Neural progenitor cell (in vitro differentiated cells): ENCODE measurements around the gene ZNF519. TPM values are rescaled to one million over a fixed set of nuclear protein-coding genes. Genes with fewer than 3 reads are reported as not detected.

Experiments used
- DNase-seq: peaks from one replicate; pipeline ENCODE4 v3.0.0-alpha.2; 2016; ENCODE audit warnings: low spot score
- H2AFZ ChIP-seq: fragments of 200-600 bp; sonication (generic); replicated peaks from 2 replicates; pipeline ENCODE4 v1.6.1; 2016; ENCODE audit warnings: antibody characterized with exemption
- H3F3A ChIP-seq: fragments of 200-600 bp; sonication (generic); 2 replicates; pipeline ENCODE4 v1.6.1; 2016; ENCODE audit warnings: antibody characterized with exemption, low read depth
- H3K27ac ChIP-seq: fragments of 200-600 bp; sonication (generic); 2 replicates; pipeline ENCODE4 v1.5.1; 2016; ENCODE audit warnings: mild to moderate bottlenecking
- H3K27me3 ChIP-seq: fragments of 200-600 bp; sonication (generic); 2 replicates; pipeline ENCODE4 v1.6.1; 2016; ENCODE audit warnings: mild to moderate bottlenecking, moderate library complexity
- H3K36me3 ChIP-seq: fragments of 200-600 bp; sonication (generic); 2 replicates; pipeline ENCODE4 v1.5.1; 2016
- H3K4me1 ChIP-seq: fragments of 200-600 bp; sonication (generic); 2 replicates; pipeline ENCODE4 v1.6.1; 2016; ENCODE audit warnings: mixed run types
- H3K4me2 ChIP-seq: fragments of 200-600 bp; sonication (generic); 2 replicates; pipeline ENCODE4 v1.6.1; 2016
- H3K4me3 ChIP-seq: fragments of 200-600 bp; sonication (generic); 2 replicates; pipeline ENCODE4 v1.5.1; 2016
- H3K79me2 ChIP-seq: fragments of 200-600 bp; sonication (generic); 2 replicates; pipeline ENCODE4 v1.6.1; 2016; ENCODE audit warnings: low read depth
- H3K9ac ChIP-seq: fragments of 200-600 bp; sonication (generic); 2 replicates; pipeline ENCODE4 v1.6.1; 2016
- H3K9me3 ChIP-seq: fragments of 200-600 bp; sonication (generic); 2 replicates; pipeline ENCODE4 v1.5.1; 2016; ENCODE audit warnings: low read depth
- H4K20me1 ChIP-seq: fragments of 200-600 bp; sonication (generic); 2 replicates; pipeline ENCODE4 v1.6.1; 2016; ENCODE audit warnings: low read depth
- H3K27ac Mint-ChIP-seq: 3 replicates; pipeline ENCODE4 v1.8.0; 2021; ENCODE audit warnings: mixed read lengths
- H3K27me3 Mint-ChIP-seq: 2 replicates; pipeline ENCODE4 v1.8.0; 2022; ENCODE audit warnings: low read depth, mild to moderate bottlenecking, inconsistent platforms, moderate library complexity, mixed read lengths; ENCODE audit not compliant: insufficient read depth
- H3K36me3 Mint-ChIP-seq: 3 replicates; pipeline ENCODE4 v1.8.0; 2021; ENCODE audit warnings: mixed read lengths
- H3K4me1 Mint-ChIP-seq: 3 replicates; pipeline ENCODE4 v1.8.0; 2021; ENCODE audit warnings: mixed read lengths
- H3K4me3 Mint-ChIP-seq: 3 replicates; pipeline ENCODE4 v1.8.0; 2021; ENCODE audit warnings: mild to moderate bottlenecking, moderate library complexity, mixed read lengths
- H3K9me3 Mint-ChIP-seq: 3 replicates; pipeline ENCODE4 v1.8.0; 2020; ENCODE audit warnings: mixed read lengths
- CTCF ChIP-seq: fragments of 200-600 bp; sonication (generic); IDR thresholded peaks from 2 replicates; pipeline ENCODE4 v1.5.1; 2017; ENCODE audit warnings: antibody characterized with exemption, mild to moderate bottlenecking
- EZH2 ChIP-seq: fragments of 200-600 bp; sonication (generic); IDR thresholded peaks from 2 replicates; pipeline ENCODE4 v1.6.1; 2017; ENCODE audit warnings: antibody characterized with exemption, mild to moderate bottlenecking, moderate library complexity
- EZH2phosphoT487 ChIP-seq: fragments of 200-600 bp; sonication (generic); IDR thresholded peaks from 2 replicates; pipeline ENCODE4 v1.6.1; 2017; ENCODE audit warnings: antibody characterized with exemption
- total RNA-seq: library from RNA; depleted of rRNA; stranded (reverse); fragments of >200 nt; gene quantifications from 2 replicates; pipeline ENCODE4 v1.2.3, GENCODE V29; 2015; ENCODE audit warnings: low replicate concordance

The ZNF519 gene
- total RNA-seq, 1 donor from 2014 or later, result 64.6 TPM

GRCh38 chr18:14120926-14121325 lies 11.3 kb downstream of the ZNF519 start:
- no peak for TF ChIP-seq EZH2phosphoT487
- no peak for TF ChIP-seq CTCF
- TF ChIP-seq EZH2, result no peak
- Histone ChIP-seq H3K36me3 (peaks cover 14% of the 10 kb centered on the region), H2AFZ (no peak overlapping the region), H3F3A (no peaks in the 10 kb centered on the region), H3K4me1 (no peaks in the 10 kb centered on the region), H3K9me3 (peaks cover 7% of the 10 kb centered on the region), H3K9ac (no peak overlapping the region), H3K27ac (no peak overlapping the region), H3K4me3 (no peak overlapping the region), H3K79me2 (peaks cover 100% of the 10 kb centered on the region), H3K27me3 (no peaks in the 10 kb centered on the region), H4K20me1 (peaks cover 6% of the 10 kb centered on the region), H3K4me2 (no peak overlapping the region)
- no peak overlapping the region for H3K4me3 Mint-ChIP-seq
- no peaks in the 10 kb centered on the region for H3K4me1 Mint-ChIP-seq
- no peaks in the 10 kb centered on the region for H3K27me3 Mint-ChIP-seq
- DNase-seq, result no peak
- H3K27ac Mint-ChIP-seq, result no peak overlapping the region
- H3K9me3 Mint-ChIP-seq, result peaks cover 51% of the 10 kb centered on the region
- H3K36me3 Mint-ChIP-seq, result peaks cover 71% of the 10 kb centered on the region

- Histone ChIP-seq H3K9ac (no peak overlapping the region), H3K36me3 (peaks cover 14% of the 10 kb centered on the region), H3K27me3 (no peaks in the 10 kb centered on the region), H3K27ac (no peak overlapping the region), H3F3A (no peaks in the 10 kb centered on the region), H4K20me1 (no peaks in the 10 kb centered on the region), H3K4me2 (no peak overlapping the region), H3K79me2 (peaks cover 100% of the 10 kb centered on the region), H3K4me1 (no peaks in the 10 kb centered on the region), H3K4me3 (no peak overlapping the region), H2AFZ (no peak overlapping the region), H3K9me3 (peaks cover 27% of the 10 kb centered on the region)
- no peak for DNase-seq
- Mint-ChIP-seq H3K27me3 (no peaks in the 10 kb centered on the region), H3K4me1 (no peaks in the 10 kb centered on the region), H3K36me3 (peaks cover 68% of the 10 kb centered on the region), H3K4me3 (no peak overlapping the region), H3K27ac (no peak overlapping the region), H3K9me3 (peaks cover 66% of the 10 kb centered on the region)
- no peak for TF ChIP-seq EZH2
- no peak for TF ChIP-seq CTCF
- TF ChIP-seq EZH2phosphoT487, result no peak
Measured at GRCh38 chr18:14117606-14118005, 14.6 kb downstream of the ZNF519 start.

GRCh38 chr18:14106906-14107305 lies 25.3 kb downstream of the ZNF519 start:
- TF ChIP-seq CTCF (no peak), EZH2phosphoT487 (no peak), EZH2 (no peak)
- Histone ChIP-seq H3K79me2 (peaks cover 65% of the 10 kb centered on the region), H4K20me1 (no peaks in the 10 kb centered on the region), H3K4me3 (no peak overlapping the region), H3K4me1 (no peaks in the 10 kb centered on the region), H3K9ac (no peak overlapping the region), H3K27me3 (no peaks in the 10 kb centered on the region), H3K4me2 (no peak overlapping the region), H3K9me3 (peaks cover 74% of the 10 kb centered on the region), H3F3A (no peaks in the 10 kb centered on the region), H2AFZ (no peak overlapping the region), H3K27ac (no peak overlapping the region), H3K36me3 (peaks cover 60% of the 10 kb centered on the region)
- H3K9me3 Mint-ChIP-seq, result peaks cover 68% of the 10 kb centered on the region
- H3K27me3 Mint-ChIP-seq, result no peaks in the 10 kb centered on the region
- no peak overlapping the region for H3K4me3 Mint-ChIP-seq
- no peak for DNase-seq
- no peak overlapping the region for H3K27ac Mint-ChIP-seq
- peaks cover 59% of the 10 kb centered on the region for H3K36me3 Mint-ChIP-seq
- no peaks in the 10 kb centered on the region for H3K4me1 Mint-ChIP-seq
